Measurements from ENCODE around the gene MARCO.

DNA sequence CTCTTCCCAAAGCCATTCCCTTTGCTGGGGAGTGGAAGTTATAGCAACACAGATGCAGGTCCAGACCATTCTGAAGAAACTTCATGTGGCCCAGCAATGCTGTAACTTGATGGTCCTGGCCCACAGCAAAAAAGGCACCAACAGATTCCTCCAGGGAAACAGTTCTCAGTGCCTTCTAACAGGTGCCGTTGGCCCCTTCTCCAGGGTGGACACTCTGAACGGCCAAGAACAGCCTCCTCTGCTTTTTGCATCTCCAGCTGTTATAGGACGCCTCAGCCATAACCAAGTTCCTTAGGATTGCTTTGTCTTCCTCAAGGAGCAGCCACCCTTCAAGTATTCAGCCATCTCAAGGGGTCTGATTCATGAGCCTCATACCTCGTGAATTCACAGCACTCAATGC, 38.0 kb downstream of the MARCO start:
- TF ChIP-seq CTCF (conservative IDR thresholded peaks at IDR 0.05; ENCODE audit: low read depth in 2 of 2) (no peak), POLR2AphosphoS5 (IDR thresholded peaks at IDR 0.05; ENCODE audit: low read depth) (no peak), EZH2 (IDR thresholded peaks at IDR 0.05; ENCODE audit: low read depth, unreplicated experiment) (no peak), CREB1 (CRISPR knock-in tag; IDR thresholded peaks at IDR 0.05; ENCODE audit: low read depth) (no peak), ZNF331 (CRISPR knock-in tag; IDR thresholded peaks at IDR 0.05; ENCODE audit: low read depth) (no peak), JUNB (IDR thresholded peaks at IDR 0.05; ENCODE audit: unreplicated experiment) (no peak), EZH2phosphoT487 (IDR thresholded peaks at IDR 0.05; ENCODE audit: unreplicated experiment) (no peak), NANOG (IDR thresholded peaks at IDR 0.05; ENCODE audit: borderline replicate concordance) (no peak)
- TF ChIP-seq, protein P1, sequence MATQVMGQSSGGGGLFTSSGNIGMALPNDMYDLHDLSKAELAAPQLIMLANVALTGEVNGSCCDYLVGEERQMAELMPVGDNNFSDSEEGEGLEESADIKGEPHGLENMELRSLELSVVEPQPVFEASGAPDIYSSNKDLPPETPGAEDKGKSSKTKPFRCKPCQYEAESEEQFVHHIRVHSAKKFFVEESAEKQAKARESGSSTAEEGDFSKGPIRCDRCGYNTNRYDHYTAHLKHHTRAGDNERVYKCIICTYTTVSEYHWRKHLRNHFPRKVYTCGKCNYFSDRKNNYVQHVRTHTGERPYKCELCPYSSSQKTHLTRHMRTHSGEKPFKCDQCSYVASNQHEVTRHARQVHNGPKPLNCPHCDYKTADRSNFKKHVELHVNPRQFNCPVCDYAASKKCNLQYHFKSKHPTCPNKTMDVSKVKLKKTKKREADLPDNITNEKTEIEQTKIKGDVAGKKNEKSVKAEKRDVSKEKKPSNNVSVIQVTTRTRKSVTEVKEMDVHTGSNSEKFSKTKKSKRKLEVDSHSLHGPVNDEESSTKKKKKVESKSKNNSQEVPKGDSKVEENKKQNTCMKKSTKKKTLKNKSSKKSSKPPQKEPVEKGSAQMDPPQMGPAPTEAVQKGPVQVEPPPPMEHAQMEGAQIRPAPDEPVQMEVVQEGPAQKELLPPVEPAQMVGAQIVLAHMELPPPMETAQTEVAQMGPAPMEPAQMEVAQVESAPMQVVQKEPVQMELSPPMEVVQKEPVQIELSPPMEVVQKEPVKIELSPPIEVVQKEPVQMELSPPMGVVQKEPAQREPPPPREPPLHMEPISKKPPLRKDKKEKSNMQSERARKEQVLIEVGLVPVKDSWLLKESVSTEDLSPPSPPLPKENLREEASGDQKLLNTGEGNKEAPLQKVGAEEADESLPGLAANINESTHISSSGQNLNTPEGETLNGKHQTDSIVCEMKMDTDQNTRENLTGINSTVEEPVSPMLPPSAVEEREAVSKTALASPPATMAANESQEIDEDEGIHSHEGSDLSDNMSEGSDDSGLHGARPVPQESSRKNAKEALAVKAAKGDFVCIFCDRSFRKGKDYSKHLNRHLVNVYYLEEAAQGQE (IDR thresholded peaks at IDR 0.05; ENCODE audit: unreplicated experiment) = no peak
- TF ChIP-seq, protein P2, sequence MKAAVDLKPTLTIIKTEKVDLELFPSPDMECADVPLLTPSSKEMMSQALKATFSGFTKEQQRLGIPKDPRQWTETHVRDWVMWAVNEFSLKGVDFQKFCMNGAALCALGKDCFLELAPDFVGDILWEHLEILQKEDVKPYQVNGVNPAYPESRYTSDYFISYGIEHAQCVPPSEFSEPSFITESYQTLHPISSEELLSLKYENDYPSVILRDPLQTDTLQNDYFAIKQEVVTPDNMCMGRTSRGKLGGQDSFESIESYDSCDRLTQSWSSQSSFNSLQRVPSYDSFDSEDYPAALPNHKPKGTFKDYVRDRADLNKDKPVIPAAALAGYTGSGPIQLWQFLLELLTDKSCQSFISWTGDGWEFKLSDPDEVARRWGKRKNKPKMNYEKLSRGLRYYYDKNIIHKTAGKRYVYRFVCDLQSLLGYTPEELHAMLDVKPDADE (IDR thresholded peaks at IDR 0.05) = no peak
